H7 (cell line): ENCODE results near the gene PSPC1. TPM values are rescaled to one million over a fixed set of nuclear protein-coding genes. Genes with fewer than 3 reads are reported as not detected.

Source experiments
- total RNA-seq: library from RNA; depleted of rRNA; stranded (reverse); fragments of >200 nt; shearing (Covaris generic); gene quantifications from 2 replicates; pipeline ENCODE4 v1.2.3, GENCODE V29; 2014; rRNA removed

PSPC1 gene
- total RNA-seq, 1 experiment from 2014 or later = 42.2 TPM

Other genes starting within 250 kb of the PSPC1 start
- gene TPTE2, start 221.4 kb downstream of the PSPC1 start, total RNA-seq = not detected in 2 replicates
- 5.2 and 6.0 TPM in 2 replicates for gene MPHOSPH8, start 149.3 kb downstream of the PSPC1 start, total RNA-seq
- 7.9 and 12.8 TPM in 2 replicates for gene ZMYM5, start 80.7 kb upstream of the PSPC1 start, total RNA-seq
- gene ZMYM2, start 175.8 kb upstream of the PSPC1 start, total RNA-seq = 91.9 and 132 TPM in 2 replicates